Measurements from ENCODE around the gene ABCB11. TPM values are rescaled to one million over a fixed set of nuclear protein-coding genes. Genes with fewer than 3 reads are reported as not detected.

ABCB11 gene
- total and polyA plus RNA-seq, 9 of the 15 experiments (the other 6 are each of a cell fraction or from before 2014, with no cell fraction given) = 0.04 to 0.51 (median 0.10) TPM; not detected in 1

DNA sequence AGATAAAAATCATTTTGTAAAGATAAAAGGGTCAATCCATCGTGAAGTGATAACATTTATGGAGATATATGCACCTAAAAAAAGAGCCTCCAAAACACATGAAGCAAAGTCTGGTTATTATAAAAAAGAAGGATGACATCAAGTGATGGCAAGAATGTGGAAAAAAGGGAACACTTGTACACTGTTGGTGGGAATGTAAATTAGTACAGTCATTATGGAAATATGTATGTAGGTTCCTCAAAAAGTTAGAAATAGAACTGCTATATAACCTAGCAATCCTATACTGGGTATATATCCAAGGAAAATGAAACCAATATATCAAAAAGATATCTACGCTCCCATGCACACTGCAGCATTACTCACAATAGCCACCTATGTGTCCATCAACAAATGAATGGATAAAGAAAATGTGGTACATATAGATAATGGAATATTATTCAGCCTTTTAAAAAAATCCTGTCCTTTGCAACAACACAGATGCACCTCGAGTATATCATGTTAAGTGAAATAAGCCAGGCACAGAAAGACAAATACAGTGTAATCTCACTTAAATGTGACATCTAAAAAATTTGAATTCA, 28.9 kb downstream of the ABCB11 start (continued):
- TF ChIP-seq EWSR1 (IDR thresholded peaks at IDR 0.05; ENCODE audit: borderline replicate concordance, low read depth, partially characterized antibody) (no peak), SMARCA4 (IDR thresholded peaks at IDR 0.05) (peak; percentile 46; the same call in 1 of the 2 replicates), ZNF668 (CRISPR knock-in tag; IDR thresholded peaks at IDR 0.05) (no peak), ELF1 (tag; IDR thresholded peaks at IDR 0.05) (no peak), PHB2 (IDR thresholded peaks at IDR 0.05; ENCODE audit: low read depth) (no peak), SOX6 (IDR thresholded peaks at IDR 0.05) (peak; percentile 52; the same call in 1 of the 2 replicates), MXI1 (IDR thresholded peaks at IDR 0.05; ENCODE audit: low read depth, low read length) (no peak), MTA3 (IDR thresholded peaks at IDR 0.05; ENCODE audit: borderline replicate concordance) (no peak), CREB1 (IDR thresholded peaks at IDR 0.05) (no peak), CREB1 (CRISPR knock-in tag; IDR thresholded peaks at IDR 0.05) (no peak), CHAMP1 (IDR thresholded peaks at IDR 0.05) (0 out of 2 replicates have a peak, but pooled peaks have one; percentile 34), TARDBP (IDR thresholded peaks at IDR 0.05) (no peak), TEAD4 (IDR thresholded peaks at IDR 0.05; ENCODE audit: low read length) (peak; percentile 59), TEAD4 (CRISPR knock-in tag; IDR thresholded peaks at IDR 0.05; ENCODE audit: borderline replicate concordance) (no peak), ZBTB7A (IDR thresholded peaks at IDR 0.05; ENCODE audit: borderline replicate concordance, control insufficient read depth, low read depth, low read length) (no peak), CEBPB (tag; IDR thresholded peaks at IDR 0.05) (no peak), MAFK (IDR thresholded peaks at IDR 0.05; ENCODE audit: low read length) (no peak), IFI16 (CRISPR knock-in tag; IDR thresholded peaks at IDR 0.05) (no peak), ADNP (tag; IDR thresholded peaks at IDR 0.05) (no peak), TAL1 (IDR thresholded peaks at IDR 0.05) (peak; percentile 73), ETS1 (conservative IDR thresholded peaks at IDR 0.05; ENCODE audit: control insufficient read depth, low read depth, low read length) (no peak), CHCHD3 (CRISPR knock-in tag; IDR thresholded peaks at IDR 0.05) (no peak), MYBL2 (IDR thresholded peaks at IDR 0.05; ENCODE audit: low read depth) (no peak), MYBL2 (CRISPR knock-in tag; IDR thresholded peaks at IDR 0.05; ENCODE audit: borderline replicate concordance) (no peak), ZNF780A (CRISPR knock-in tag; IDR thresholded peaks at IDR 0.05) (no peak), ZSCAN32 (CRISPR knock-in tag; IDR thresholded peaks at IDR 0.05) (no peak)
- TF ChIP-seq, protein P1, sequence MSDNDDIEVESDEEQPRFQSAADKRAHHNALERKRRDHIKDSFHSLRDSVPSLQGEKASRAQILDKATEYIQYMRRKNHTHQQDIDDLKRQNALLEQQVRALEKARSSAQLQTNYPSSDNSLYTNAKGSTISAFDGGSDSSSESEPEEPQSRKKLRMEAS (CRISPR knock-in tag; IDR thresholded peaks at IDR 0.05) = no peak
- TF ChIP-seq, protein P2, sequence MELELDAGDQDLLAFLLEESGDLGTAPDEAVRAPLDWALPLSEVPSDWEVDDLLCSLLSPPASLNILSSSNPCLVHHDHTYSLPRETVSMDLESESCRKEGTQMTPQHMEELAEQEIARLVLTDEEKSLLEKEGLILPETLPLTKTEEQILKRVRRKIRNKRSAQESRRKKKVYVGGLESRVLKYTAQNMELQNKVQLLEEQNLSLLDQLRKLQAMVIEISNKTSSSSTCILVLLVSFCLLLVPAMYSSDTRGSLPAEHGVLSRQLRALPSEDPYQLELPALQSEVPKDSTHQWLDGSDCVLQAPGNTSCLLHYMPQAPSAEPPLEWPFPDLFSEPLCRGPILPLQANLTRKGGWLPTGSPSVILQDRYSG (tag; conservative IDR thresholded peaks at IDR 0.05; ENCODE audit: low read depth) = no peak
